HUES48 (cell line): ENCODE results near the gene RPF1.

ENCODE experiments used
- H3K27ac ChIP-seq: one replicate; pipeline ENCODE4 v1.7.0; 2013; ENCODE audit warnings: low read depth, low read length, inconsistent platforms
- H3K27me3 ChIP-seq: 2 replicates; pipeline ENCODE4 v1.6.1; 2013; ENCODE audit warnings: mild to moderate bottlenecking, low read length; ENCODE audit not compliant: control insufficient read depth, insufficient read depth
- H3K36me3 ChIP-seq: 2 replicates; pipeline ENCODE4 v1.6.1; 2013; ENCODE audit warnings: low read length; ENCODE audit not compliant: control insufficient read depth, insufficient read depth
- H3K4me1 ChIP-seq: 2 replicates; pipeline ENCODE4 v1.6.1; 2013; ENCODE audit warnings: mild to moderate bottlenecking, low read length; ENCODE audit not compliant: control insufficient read depth, insufficient read depth
- H3K4me3 ChIP-seq: 2 replicates; pipeline ENCODE4 v1.5.1; 2013; ENCODE audit warnings: mild to moderate bottlenecking, low read depth, low read length
- H3K9ac ChIP-seq: 2 replicates; pipeline ENCODE4 v1.6.1; 2013; ENCODE audit warnings: mild to moderate bottlenecking, low read depth, low read length, moderate library complexity
- H3K9me3 ChIP-seq: 2 replicates; pipeline ENCODE4 v1.6.1; 2013; ENCODE audit warnings: low read length; ENCODE audit not compliant: control insufficient read depth, insufficient read depth

RPF1 gene

DNA sequence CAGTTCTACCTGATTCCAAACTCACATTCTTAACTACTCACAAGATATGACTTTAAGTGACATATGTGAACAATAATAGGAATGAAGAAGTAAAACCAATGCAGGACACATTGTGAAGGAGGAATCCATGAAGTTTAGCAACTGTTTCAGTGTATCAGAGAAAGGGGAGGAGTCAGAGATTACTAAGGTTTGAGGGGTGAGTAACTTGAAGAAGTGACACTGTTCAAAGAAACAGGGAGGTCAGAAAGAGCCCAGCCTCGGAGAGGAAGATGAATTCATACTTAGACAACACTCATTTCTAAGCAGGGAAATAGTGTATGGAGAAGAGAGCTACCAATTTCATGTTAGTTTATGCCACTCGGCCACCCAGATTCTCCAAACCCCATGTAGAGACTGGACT, 28.2 kb upstream of the RPF1 start:
- Histone ChIP-seq H3K9me3 (no peaks in the 10 kb centered on the region), H3K4me1 (no peaks in the 10 kb centered on the region), H3K27ac (no peak overlapping the region), H3K27me3 (no peaks in the 10 kb centered on the region), H3K36me3 (no peaks in the 10 kb centered on the region), H3K9ac (no peak overlapping the region), H3K4me3 (no peak overlapping the region)

DNA sequence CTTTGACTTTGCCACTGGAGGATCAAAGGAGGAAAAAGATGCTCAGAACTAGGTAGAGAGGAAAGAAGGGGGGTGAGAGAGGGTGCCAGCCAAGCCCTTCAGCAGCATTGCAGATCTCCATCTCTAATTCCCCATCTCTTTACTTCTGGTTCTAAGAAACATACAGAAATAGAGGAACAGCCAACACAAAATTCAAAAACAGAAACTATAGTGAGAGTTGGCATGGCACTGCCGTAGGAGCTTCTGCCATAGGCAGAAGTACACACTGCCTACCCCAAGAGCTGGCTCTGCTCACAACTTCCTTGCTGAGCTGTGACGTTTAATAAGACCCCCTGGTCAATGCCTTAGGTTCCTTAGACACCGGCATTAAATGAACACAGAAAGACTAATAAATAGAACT, 26.6 kb upstream of the RPF1 start:
- Histone ChIP-seq H3K27ac (no peak overlapping the region), H3K36me3 (no peaks in the 10 kb centered on the region), H3K4me1 (no peaks in the 10 kb centered on the region), H3K4me3 (no peak overlapping the region), H3K9ac (no peak overlapping the region), H3K27me3 (no peaks in the 10 kb centered on the region; the same call in 1 of the 2 replicates), H3K9me3 (no peaks in the 10 kb centered on the region)

DNA sequence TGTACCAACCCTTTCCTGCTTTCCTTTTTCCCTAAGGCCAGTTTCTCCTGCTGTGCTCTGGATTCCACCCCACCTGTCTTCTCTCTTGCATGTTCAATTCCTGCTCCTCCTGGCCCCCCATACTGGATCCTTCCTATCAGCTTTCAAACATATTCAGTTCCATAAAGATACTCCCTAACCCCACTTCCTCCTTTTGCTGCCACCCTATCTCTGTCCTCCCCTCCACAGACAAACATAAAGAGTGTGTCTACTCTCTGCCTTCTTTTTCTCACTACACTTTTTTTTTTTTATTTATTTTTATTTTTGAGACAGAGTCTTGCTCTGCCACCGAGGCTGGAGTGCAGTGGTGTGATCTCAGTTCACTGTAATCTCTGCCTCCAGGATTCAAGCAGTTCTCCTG, 16.9 kb upstream of the RPF1 start:
- H3K27me3 ChIP-seq = peaks cover 3% of the 10 kb centered on the region
- H3K4me1 ChIP-seq = no peaks in the 10 kb centered on the region
- H3K36me3 ChIP-seq = no peaks in the 10 kb centered on the region
- H3K9ac ChIP-seq = no peak overlapping the region
- H3K27ac ChIP-seq = no peak overlapping the region
- no peaks in the 10 kb centered on the region for H3K9me3 ChIP-seq
- H3K4me3 ChIP-seq = no peak overlapping the region

DNA sequence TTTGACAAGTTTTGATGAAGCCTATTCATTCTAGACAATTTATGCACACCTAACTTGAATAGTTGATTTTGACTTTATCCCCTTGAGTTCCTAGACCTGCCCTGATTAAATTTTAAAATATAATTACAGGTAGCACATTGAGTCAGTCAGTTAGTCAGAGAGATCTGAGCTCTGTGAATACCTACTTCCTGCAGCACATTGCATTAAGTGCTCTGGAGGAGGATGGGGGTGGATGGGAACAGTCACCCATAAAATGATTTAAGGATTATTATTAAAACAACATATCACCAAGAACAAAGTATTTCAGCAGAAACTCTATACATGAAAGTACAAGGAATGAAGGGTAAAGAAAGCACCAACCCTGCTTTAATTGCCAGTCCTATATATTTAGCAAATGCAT, 11.8 kb upstream of the RPF1 start:
- H3K9ac ChIP-seq = no peak overlapping the region
- no peaks in the 10 kb centered on the region for H3K36me3 ChIP-seq
- H3K9me3 ChIP-seq = no peaks in the 10 kb centered on the region
- peaks cover 27% of the 10 kb centered on the region for H3K27me3 ChIP-seq
- H3K4me1 ChIP-seq = no peaks in the 10 kb centered on the region
- H3K4me3 ChIP-seq = no peak overlapping the region
- no peak overlapping the region for H3K27ac ChIP-seq

DNA sequence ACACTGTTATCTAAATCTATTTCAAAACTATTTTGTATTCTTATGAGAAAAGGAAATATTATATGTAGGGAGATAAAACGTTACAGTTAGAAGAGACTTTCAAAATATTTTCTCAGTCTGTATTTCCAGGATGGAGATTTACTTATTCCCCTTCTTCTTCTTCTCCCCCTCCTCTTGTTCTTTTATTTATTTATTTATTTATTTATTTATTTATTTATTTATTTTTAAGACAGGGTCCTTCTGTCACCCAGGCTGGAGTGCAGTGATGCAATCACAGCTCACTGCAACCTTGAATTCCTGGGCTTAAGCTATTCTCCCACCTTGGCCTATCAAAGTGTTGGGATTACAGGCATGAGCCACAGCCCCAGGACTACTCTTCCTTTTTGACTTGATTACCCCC, 2.8 kb upstream of the RPF1 start:
- H3K9me3 ChIP-seq = peaks cover 11% of the 10 kb centered on the region
- H3K4me1 ChIP-seq = no peaks in the 10 kb centered on the region
- peaks cover 56% of the 10 kb centered on the region for H3K27me3 ChIP-seq
- peaks cover 3% of the 10 kb centered on the region for H3K36me3 ChIP-seq
- no peak overlapping the region for H3K9ac ChIP-seq
- no peak overlapping the region for H3K4me3 ChIP-seq
- no peak overlapping the region for H3K27ac ChIP-seq

DNA sequence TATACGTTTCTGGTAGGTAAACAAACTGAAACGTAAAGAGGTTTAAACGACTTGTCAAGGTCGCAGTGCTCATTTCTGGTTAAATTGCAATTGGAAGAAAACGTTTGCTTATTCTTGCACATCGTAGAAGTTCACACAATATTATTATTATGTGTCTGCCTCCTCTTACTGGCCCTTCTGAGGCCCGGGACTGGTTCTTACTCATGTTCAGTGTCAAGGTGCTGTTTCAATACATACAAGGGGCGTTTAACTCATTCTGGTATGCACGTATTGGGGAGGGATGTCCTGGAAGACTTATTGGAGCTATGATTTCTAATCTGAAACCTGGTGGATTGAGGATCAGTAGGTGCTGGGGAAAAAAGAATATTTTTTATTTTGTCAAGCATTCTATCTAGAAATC, 932 bp downstream of the RPF1 start:
- peaks cover 33% of the 10 kb centered on the region for H3K36me3 ChIP-seq
- H3K27ac ChIP-seq = no peak overlapping the region
- H3K9me3 ChIP-seq = peaks cover 11% of the 10 kb centered on the region
- peak overlapping the region; percentile 93; the same call in 1 of the 2 replicates for H3K9ac ChIP-seq
- peak overlapping the region; percentile 98 for H3K4me3 ChIP-seq
- H3K27me3 ChIP-seq = peaks cover 34% of the 10 kb centered on the region
- no peaks in the 10 kb centered on the region for H3K4me1 ChIP-seq

DNA sequence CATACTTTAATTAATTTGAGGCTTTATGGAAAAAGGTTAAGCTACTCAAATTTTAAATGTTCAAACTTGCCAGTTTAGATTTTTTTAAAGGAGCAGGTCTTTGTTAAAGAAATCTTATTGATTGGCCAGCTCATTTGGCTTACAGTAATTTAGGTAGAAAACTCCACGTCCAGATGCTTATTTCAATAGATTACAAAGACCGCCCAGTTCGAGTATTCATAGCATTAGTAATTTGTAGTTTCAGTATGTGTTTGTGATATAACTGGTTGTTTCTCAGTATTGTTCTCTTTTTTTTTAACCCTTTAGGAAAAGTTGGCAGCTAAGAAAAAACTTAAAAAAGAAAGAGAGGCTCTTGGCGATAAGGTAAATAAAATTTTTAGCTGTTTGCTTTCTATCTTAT, 1.6 kb downstream of the RPF1 start:
- Histone ChIP-seq H3K4me1 (no peaks in the 10 kb centered on the region), H3K9me3 (peaks cover 11% of the 10 kb centered on the region), H3K27ac (no peak overlapping the region), H3K4me3 (peak overlapping the region; percentile 98), H3K9ac (no peak overlapping the region), H3K27me3 (peaks cover 28% of the 10 kb centered on the region), H3K36me3 (peaks cover 40% of the 10 kb centered on the region)

DNA sequence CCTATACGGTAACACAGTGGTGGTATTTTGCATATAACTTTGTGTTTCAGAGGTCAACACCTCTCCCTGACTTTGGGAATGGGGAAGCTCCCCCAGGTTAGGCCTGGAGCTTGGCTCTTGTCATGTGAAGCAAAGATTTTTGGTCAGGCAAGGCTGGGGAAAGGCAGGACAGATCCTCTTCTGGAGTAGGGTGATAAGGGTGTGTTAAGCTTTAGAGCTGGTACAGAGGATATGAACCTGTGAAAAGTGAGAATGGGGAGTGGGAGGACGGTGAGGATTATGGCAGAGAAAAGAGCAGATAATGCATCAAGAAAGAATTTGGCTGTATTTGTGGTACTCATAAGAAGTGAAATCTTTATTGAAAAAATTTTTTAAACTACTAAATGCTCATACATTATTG, 2.3 kb downstream of the RPF1 start:
- peaks cover 41% of the 10 kb centered on the region for H3K36me3 ChIP-seq
- H3K9me3 ChIP-seq = peaks cover 11% of the 10 kb centered on the region
- no peaks in the 10 kb centered on the region for H3K4me1 ChIP-seq
- peaks cover 21% of the 10 kb centered on the region for H3K27me3 ChIP-seq
- H3K9ac ChIP-seq = no peak overlapping the region
- H3K4me3 ChIP-seq = no peak overlapping the region
- no peak overlapping the region for H3K27ac ChIP-seq

DNA sequence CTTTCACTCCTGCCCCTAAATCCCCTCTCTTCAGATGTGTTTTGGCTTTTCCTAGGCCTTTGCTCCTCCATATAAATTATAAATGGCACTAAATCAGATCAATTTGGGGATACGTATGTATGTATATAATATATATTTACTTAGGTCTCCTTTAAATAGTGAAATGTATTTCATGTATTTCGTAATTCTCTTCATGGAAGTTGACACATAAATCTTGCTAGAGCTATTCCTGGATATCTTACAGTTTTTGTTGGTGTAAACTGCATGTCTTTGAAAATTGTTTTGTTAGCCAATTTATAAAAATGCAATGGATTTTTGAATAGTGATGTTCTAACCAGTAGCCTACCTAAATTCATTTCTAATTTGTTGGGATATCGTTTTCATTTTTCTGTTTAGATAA, 9.0 kb downstream of the RPF1 start:
- Histone ChIP-seq H3K4me1 (no peaks in the 10 kb centered on the region), H3K27ac (no peak overlapping the region), H3K4me3 (no peak overlapping the region), H3K27me3 (no peaks in the 10 kb centered on the region), H3K9me3 (no peaks in the 10 kb centered on the region), H3K9ac (no peak overlapping the region), H3K36me3 (peaks cover 60% of the 10 kb centered on the region)

DNA sequence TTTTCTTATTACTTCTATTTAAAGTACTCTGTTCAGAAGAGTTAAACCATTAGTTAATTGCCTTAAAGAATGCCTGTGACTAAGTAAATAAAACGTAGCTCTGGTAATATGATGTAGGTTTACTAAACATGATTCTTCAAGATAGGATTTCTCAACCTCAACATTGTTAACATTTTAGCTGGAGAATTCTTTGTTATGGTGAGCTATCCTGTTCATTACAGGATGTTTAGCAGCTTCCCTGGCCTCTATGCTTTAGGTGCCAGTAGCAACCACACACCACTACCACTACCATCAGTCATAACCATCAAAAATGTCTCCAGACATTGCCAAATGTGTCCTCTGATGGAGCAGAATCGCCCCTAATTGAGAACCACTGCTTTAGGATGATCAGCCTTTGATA, 10.7 kb downstream of the RPF1 start:
- Histone ChIP-seq H3K27ac (no peak overlapping the region), H3K9me3 (no peaks in the 10 kb centered on the region), H3K4me1 (no peaks in the 10 kb centered on the region), H3K4me3 (no peak overlapping the region), H3K36me3 (peaks cover 62% of the 10 kb centered on the region), H3K9ac (no peak overlapping the region), H3K27me3 (no peaks in the 10 kb centered on the region)

DNA sequence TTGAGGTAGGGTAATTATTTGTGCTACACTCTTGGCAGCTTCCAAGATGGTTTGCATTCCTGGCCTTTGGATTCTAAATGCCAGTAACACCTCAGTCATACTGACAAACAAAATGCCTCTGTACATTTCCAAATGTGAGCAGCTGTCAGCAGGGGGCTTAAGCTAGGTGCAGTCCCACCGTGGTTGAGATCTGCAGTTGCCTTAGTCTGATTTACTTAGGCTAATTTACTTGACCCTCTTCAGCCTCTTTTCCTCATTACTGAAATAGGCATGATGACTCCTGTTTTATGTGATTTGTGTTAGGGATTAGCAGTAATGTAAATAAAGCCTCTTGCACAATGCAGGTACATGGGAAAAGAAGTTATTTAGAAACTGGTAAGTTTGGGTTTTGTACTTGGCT, 13.7 kb downstream of the RPF1 start:
- Histone ChIP-seq H3K4me1 (no peaks in the 10 kb centered on the region), H3K27me3 (no peaks in the 10 kb centered on the region), H3K9me3 (no peaks in the 10 kb centered on the region), H3K4me3 (no peak overlapping the region), H3K27ac (no peak overlapping the region), H3K9ac (no peak overlapping the region), H3K36me3 (peaks cover 84% of the 10 kb centered on the region)

DNA sequence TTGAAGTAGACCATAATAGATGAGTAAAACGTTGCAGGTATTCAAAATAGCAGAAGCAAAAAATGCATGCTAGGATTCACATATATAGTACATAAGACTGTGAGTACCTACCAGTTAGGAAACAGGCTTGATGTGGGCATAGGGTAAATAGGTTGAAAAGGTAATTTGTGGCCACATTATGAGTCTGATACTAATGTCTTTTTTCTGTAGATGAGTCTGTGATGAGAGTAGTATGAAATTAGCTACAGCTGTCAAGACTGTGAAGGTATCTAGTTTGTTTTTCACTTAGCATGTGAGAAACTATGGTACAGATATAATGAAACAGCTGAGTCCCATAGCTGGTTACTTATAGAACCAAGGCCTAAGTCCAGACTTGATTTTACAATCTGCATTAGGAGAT, 14.7 kb downstream of the RPF1 start:
- no peak overlapping the region for H3K4me3 ChIP-seq
- peaks cover 94% of the 10 kb centered on the region for H3K36me3 ChIP-seq
- no peak overlapping the region for H3K9ac ChIP-seq

More for the DNA sequence above, 14.7 kb downstream of the RPF1 start:
- Histone ChIP-seq H3K27ac (no peak overlapping the region), H3K9me3 (no peaks in the 10 kb centered on the region), H3K27me3 (no peaks in the 10 kb centered on the region), H3K4me1 (no peaks in the 10 kb centered on the region)
